ENCODE measurements around the gene ZFTA. TPM values are rescaled to one million over a fixed set of nuclear protein-coding genes. Genes with fewer than 3 reads are reported as not detected.

ZFTA gene
- total and polyA plus RNA-seq, 2 donors (not counting 1 experiment from before 2014, with no cell fraction given): 3.4 to 11.8 TPM

DNA sequence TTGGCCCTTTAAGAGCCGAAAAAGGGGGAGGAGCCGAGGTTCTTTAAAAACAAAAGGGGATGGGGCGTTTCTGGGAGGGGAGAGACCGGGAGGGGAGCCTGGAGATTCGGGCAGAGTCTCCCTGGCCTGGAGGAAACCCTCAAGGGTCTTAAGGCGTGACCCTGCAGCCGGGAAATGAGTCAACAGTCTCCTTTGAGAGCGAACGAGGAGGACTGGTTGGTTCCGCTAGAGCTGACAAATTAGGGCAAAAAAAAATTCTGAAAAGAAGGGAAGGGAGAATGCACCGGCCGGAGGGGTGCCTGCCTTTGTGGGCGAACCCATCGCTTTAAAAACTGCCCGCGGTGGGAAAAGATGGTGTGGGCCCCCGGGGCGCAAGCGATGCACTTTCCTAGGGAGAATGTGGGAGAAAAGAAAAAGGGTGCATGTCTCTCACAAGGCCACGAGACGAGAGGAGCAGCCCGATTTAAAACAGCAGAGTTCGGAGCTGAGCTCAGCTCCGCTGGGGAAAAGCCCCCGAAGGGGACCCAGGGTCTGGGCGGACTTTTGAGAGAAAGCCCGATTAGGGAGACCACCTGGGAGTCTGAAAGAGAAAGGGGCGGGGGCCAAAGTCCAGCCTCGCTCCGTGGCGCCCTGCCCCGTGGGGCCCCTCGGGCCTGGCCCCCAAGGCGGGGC lies 874 bp downstream of the ZFTA start:
- Mint-ChIP-seq H3K27me3 (peaks cover 8% of the 10 kb centered on the region), H3K9me3 (ENCODE audit: insufficient read depth) (no peaks in the 10 kb centered on the region), H3K27ac (peak overlapping the region; percentile 78), H3K4me1 (peaks cover 13% of the 10 kb centered on the region), H3K4me3 (peak overlapping the region; percentile 89)
- H3K27ac ChIP-seq (ENCODE audit: low read length in 2 of 2): peak overlapping the region in 1 of 2 donors; percentile 44
- H3K4me2 ChIP-seq (replicated peaks; ENCODE audit: low read depth, low read length, poor library complexity, severe bottlenecking): peak overlapping the region; percentile 98
- H3K4me3 ChIP-seq (ENCODE audit: control extremely low read depth in 1 of 5, extremely low read depth in 1 of 5, insufficient read depth in 1 of 5, low read depth in 2 of 5, low read length in 4 of 5): peak overlapping the region; percentile 18 to 89 (median 67)
- POLR2A ChIA-PET: interaction anchor here (0.5 to 1.1 kb wide), 4 partner anchors 31 to 218 kb away, joined by 3 to 4 read pairs (median 4); partner anchors contain the start of genes MARK2 and OTUB1
- TF ChIP-seq, protein P1, sequence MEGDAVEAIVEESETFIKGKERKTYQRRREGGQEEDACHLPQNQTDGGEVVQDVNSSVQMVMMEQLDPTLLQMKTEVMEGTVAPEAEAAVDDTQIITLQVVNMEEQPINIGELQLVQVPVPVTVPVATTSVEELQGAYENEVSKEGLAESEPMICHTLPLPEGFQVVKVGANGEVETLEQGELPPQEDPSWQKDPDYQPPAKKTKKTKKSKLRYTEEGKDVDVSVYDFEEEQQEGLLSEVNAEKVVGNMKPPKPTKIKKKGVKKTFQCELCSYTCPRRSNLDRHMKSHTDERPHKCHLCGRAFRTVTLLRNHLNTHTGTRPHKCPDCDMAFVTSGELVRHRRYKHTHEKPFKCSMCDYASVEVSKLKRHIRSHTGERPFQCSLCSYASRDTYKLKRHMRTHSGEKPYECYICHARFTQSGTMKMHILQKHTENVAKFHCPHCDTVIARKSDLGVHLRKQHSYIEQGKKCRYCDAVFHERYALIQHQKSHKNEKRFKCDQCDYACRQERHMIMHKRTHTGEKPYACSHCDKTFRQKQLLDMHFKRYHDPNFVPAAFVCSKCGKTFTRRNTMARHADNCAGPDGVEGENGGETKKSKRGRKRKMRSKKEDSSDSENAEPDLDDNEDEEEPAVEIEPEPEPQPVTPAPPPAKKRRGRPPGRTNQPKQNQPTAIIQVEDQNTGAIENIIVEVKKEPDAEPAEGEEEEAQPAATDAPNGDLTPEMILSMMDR (IDR thresholded peaks at IDR 0.05): no peak
- no peak for TF ChIP-seq EZH2 (IDR thresholded peaks at IDR 0.05; ENCODE audit: borderline replicate concordance, insufficient read depth, low read depth, low read length, poor library complexity, severe bottlenecking)
- H3K27me3 ChIP-seq (replicated peaks in 1 of 4; ENCODE audit: control extremely low read depth in 1 of 4, control insufficient read depth in 3 of 4, insufficient read depth in 4 of 4, low read length in 3 of 4): peaks cover 0 to 17% (median 2%) of the 10 kb centered on the region in 4 experiments
- H4K20me1 ChIP-seq (ENCODE audit: control insufficient read depth, insufficient read depth, low read length, poor library complexity, severe bottlenecking): peaks cover 18% of the 10 kb centered on the region
- 0% methylated on average over 33 of the region's 34 CpGs for WGBS (ENCODE audit: insufficient coverage)
- ATAC-seq (ENCODE audit: low read depth): peak; percentile 7
- peaks cover 12% of the 10 kb centered on the region for H3K79me2 ChIP-seq (ENCODE audit: control insufficient read depth, insufficient read depth, low read length)
- CTCF ChIA-PET: interaction anchor here (0.6 to 3.5 kb wide), 17 partner anchors 16 to 681 kb away, joined by 3 to 29 read pairs (median 4); partner anchors contain the start of genes ATL3 and MARK2
- peaks cover 14 to 21% of the 10 kb centered on the region in 2 donors for H3K4me1 ChIP-seq (ENCODE audit: control insufficient read depth in 2 of 2, insufficient read depth in 2 of 2, low read length in 2 of 2)
- DNase-seq: peak; percentile 59
- H3K36me3 ChIP-seq (replicated peaks in 1 of 2; ENCODE audit: control extremely low read depth in 1 of 2, control insufficient read depth in 1 of 2, extremely low read depth in 1 of 2, insufficient read depth in 2 of 2, low read length in 1 of 2): peaks cover 0 to 2% of the 10 kb centered on the region in 2 experiments
- intact Hi-C loops (cut with micrococcal nuclease): loop anchor here (1.0 to 2.0 kb wide), 4 partner anchors 45 to 381 kb away; partner anchors contain the start of genes NAA40, OTUB1 and SPINDOC
- H3K9ac ChIP-seq (ENCODE audit: low read length): peak overlapping the region; percentile 84
- no peaks in the 10 kb centered on the region for H3K9me3 ChIP-seq (ENCODE audit: control extremely low read depth in 1 of 3, control insufficient read depth in 2 of 3, insufficient read depth in 1 of 3, low read length in 2 of 3)
- peak overlapping the region; percentile 91 for H2AFZ ChIP-seq (ENCODE audit: insufficient read depth, low read depth, low read length, poor library complexity, severe bottlenecking)

DNA sequence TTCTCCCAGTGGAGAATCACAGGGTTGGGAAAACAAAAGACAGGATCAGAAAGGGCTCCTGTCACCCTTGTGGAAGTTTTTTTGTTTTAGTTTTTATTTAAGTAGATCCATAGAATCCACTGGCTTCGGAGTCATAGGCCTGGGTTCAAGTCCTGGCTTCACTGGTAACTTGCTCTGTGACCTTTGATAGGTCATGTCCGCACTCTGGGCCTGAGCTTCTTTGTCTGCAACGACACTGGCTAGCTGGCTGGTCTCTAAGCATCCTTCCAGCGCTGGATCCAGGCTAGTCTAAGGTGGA lies 1.4 kb downstream of the ZFTA start:
- H3K4me3 Mint-ChIP-seq: peak overlapping the region; percentile 89
- WGBS (ENCODE audit: insufficient coverage): 27% methylated on average over 4 of the region's 4 CpGs
- peaks cover 12% of the 10 kb centered on the region for H3K79me2 ChIP-seq (ENCODE audit: control insufficient read depth, insufficient read depth, low read length)
- peaks cover 0 to 17% (median 2%) of the 10 kb centered on the region in 4 experiments for H3K27me3 ChIP-seq (replicated peaks in 1 of 4; ENCODE audit: control extremely low read depth in 1 of 4, control insufficient read depth in 3 of 4, insufficient read depth in 4 of 4, low read length in 3 of 4)
- H3K4me2 ChIP-seq (replicated peaks; ENCODE audit: low read depth, low read length, poor library complexity, severe bottlenecking): peak overlapping the region; percentile 98
- intact Hi-C loops (cut with micrococcal nuclease): no loop called here
- H3K4me1 ChIP-seq (ENCODE audit: control insufficient read depth in 2 of 2, insufficient read depth in 2 of 2, low read length in 2 of 2): peaks cover 14 to 21% of the 10 kb centered on the region in 2 donors
- peak overlapping the region in 1 of 2 donors; percentile 44 for H3K27ac ChIP-seq (ENCODE audit: low read length in 2 of 2)
- peak overlapping the region; percentile 18 to 89 (median 67) for H3K4me3 ChIP-seq (ENCODE audit: control extremely low read depth in 1 of 5, extremely low read depth in 1 of 5, insufficient read depth in 1 of 5, low read depth in 2 of 5, low read length in 4 of 5)
- H4K20me1 ChIP-seq (ENCODE audit: control insufficient read depth, insufficient read depth, low read length, poor library complexity, severe bottlenecking): peaks cover 18% of the 10 kb centered on the region
- peaks cover 0 to 2% of the 10 kb centered on the region in 2 experiments for H3K36me3 ChIP-seq (replicated peaks in 1 of 2; ENCODE audit: control extremely low read depth in 1 of 2, control insufficient read depth in 1 of 2, extremely low read depth in 1 of 2, insufficient read depth in 2 of 2, low read length in 1 of 2)
- peaks cover 13% of the 10 kb centered on the region for H3K4me1 Mint-ChIP-seq
- no peak for ATAC-seq (ENCODE audit: low read depth)
- H3K9me3 Mint-ChIP-seq (ENCODE audit: insufficient read depth): no peaks in the 10 kb centered on the region
- H2AFZ ChIP-seq (ENCODE audit: insufficient read depth, low read depth, low read length, poor library complexity, severe bottlenecking): peak overlapping the region; percentile 91
- POLR2A ChIA-PET: interaction anchor here (0.5 to 1.1 kb wide), 3 partner anchors 31 to 71 kb away, joined by 3 to 4 read pairs (median 4); partner anchors contain the start of gene MARK2
- DNase-seq: no peak
- H3K27ac Mint-ChIP-seq: peak overlapping the region; percentile 78
- H3K9ac ChIP-seq (ENCODE audit: low read length): peak overlapping the region; percentile 84
- H3K27me3 Mint-ChIP-seq: peaks cover 6% of the 10 kb centered on the region
- TF ChIP-seq EZH2 (IDR thresholded peaks at IDR 0.05; ENCODE audit: borderline replicate concordance, insufficient read depth, low read depth, low read length, poor library complexity, severe bottlenecking): no peak
- TF ChIP-seq, protein P1 (IDR thresholded peaks at IDR 0.05): no peak
- no peaks in the 10 kb centered on the region for H3K9me3 ChIP-seq (ENCODE audit: control extremely low read depth in 1 of 3, control insufficient read depth in 2 of 3, insufficient read depth in 1 of 3, low read length in 2 of 3)
- CTCF ChIA-PET: interaction anchor here (0.6 to 3.5 kb wide), 10 partner anchors 26 to 681 kb away, joined by 3 to 29 read pairs (median 4); partner anchors contain the start of gene MARK2

All from B cell (primary cell).